Gastroesophageal sphincter (tissue), 4 donors: Measurements from ENCODE around the gene EPHB2. TPM values are rescaled to one million over a fixed set of nuclear protein-coding genes. Genes with fewer than 3 reads are reported as not detected.

Source experiments
- ATAC-seq: fragments of 150-250 bp; one replicate; pipeline ENCODE4 v1.9.1; 2016; ENCODE audit warnings: mild to moderate bottlenecking, moderate library complexity
- H3K27ac ChIP-seq, 4 donors: fragments of 200-600 bp; sonication (generic) in 3 of 4; 1 replicate in 3 of 4; 2 replicates in 1 of 4; pipeline ENCODE4 v1.5.1; 2016 to 2019
- H3K27me3 ChIP-seq: fragments of 200-600 bp; sonication (generic); one replicate; pipeline ENCODE4 v1.5.1; 2019
- H3K36me3 ChIP-seq, 2 donors: fragments of 200-600 bp; sonication (generic); one replicate each; pipeline ENCODE4 v1.5.1; 2019; ENCODE audit warnings: control low read depth in 1 of 2
- H3K4me1 ChIP-seq, 3 donors: fragments of 200-600 bp; sonication (generic); 1 replicate in 2 of 3; 2 replicates in 1 of 3; pipeline ENCODE4 v1.5.1; 2016 to 2019; ENCODE audit warnings: control low read depth in 2 of 3
- H3K4me3 ChIP-seq, 2 donors: fragments of 200-600 bp; sonication (generic); one replicate each; pipeline ENCODE4 v1.5.1; 2019; ENCODE audit warnings: mild to moderate bottlenecking in 1 of 2, moderate library complexity in 1 of 2
- H3K9me3 ChIP-seq, 3 donors: fragments of 200-600 bp; sonication (generic); one replicate each; pipeline ENCODE4 v1.5.1; 2017 to 2019; ENCODE audit warnings: control low read depth in 2 of 3
- EP300 ChIP-seq: sonication (generic); formaldehyde crosslinking; IDR thresholded peaks from one replicate; pipeline ENCODE4 v1.6.1; 2017; ENCODE audit warnings: antibody characterized with exemption, mild to moderate bottlenecking
- POLR2A ChIP-seq, 2 donors: fragments of 450-650 bp; IDR thresholded peaks; one replicate each; pipeline ENCODE4 v1.6.1; 2017; ENCODE audit warnings: antibody characterized with exemption in 2 of 2, mild to moderate bottlenecking in 2 of 2, moderate library complexity in 1 of 2
- POLR2AphosphoS5 ChIP-seq: sonication (generic); formaldehyde crosslinking; IDR thresholded peaks from one replicate; pipeline ENCODE4 v1.6.1; 2017; ENCODE audit warnings: antibody characterized with exemption
- WGBS, 2 donors: methylation state at CpG; one replicate each; pipeline ENCODE4 v1.1.5; 2018; ENCODE audit warnings: low coverage in 1 of 2; 5-methylcytosine and 5-hydroxymethylcytosine counted together
- total RNA-seq, 4 donors: library from RNA; depleted of rRNA; stranded (reverse); fragments of >200 nt; gene quantifications; one replicate each; pipeline ENCODE4 v1.1.0, GENCODE V29; 2016
- TF ChIP-seq, protein P1 (sequence below), 4 experiments: fragments of 200-600 bp in 2 of 4; fragments of 450-650 bp in 2 of 4; sonication (generic) in 1 of 4; IDR thresholded peaks; one replicate each; pipeline ENCODE4 v1.5.1; 2017 to 2019; ENCODE audit warnings: antibody characterized with exemption in 4 of 4, mild to moderate bottlenecking in 2 of 4, moderate library complexity in 2 of 4

The EPHB2 gene
- total RNA-seq, 4 donors from 2014 or later, result 2.0 to 5.9 (median 2.6) TPM

DNA sequence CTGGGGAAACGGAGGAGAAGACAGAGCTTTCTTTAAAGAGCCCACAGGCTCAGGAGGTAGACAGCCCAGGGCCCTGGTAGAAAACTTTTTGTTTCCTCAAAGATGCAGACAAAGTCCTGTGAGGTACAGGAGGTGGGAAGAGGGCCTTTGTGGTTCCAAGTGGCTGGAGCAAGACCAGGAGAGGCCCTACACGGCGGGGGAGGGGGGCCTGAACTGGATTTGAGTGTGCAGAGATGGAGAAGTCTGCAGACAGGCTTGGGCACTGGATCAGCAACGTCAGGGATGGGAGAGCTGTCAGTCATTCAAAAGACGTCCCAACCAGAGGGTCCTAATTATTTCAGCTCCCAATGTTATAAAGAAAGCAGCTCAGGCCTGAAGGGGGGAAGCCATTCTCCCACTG, 126.2 kb downstream of the EPHB2 start:
- TF ChIP-seq EP300, result no peak
- TF ChIP-seq POLR2AphosphoS5, result no peak
- TF ChIP-seq, protein P1, sequence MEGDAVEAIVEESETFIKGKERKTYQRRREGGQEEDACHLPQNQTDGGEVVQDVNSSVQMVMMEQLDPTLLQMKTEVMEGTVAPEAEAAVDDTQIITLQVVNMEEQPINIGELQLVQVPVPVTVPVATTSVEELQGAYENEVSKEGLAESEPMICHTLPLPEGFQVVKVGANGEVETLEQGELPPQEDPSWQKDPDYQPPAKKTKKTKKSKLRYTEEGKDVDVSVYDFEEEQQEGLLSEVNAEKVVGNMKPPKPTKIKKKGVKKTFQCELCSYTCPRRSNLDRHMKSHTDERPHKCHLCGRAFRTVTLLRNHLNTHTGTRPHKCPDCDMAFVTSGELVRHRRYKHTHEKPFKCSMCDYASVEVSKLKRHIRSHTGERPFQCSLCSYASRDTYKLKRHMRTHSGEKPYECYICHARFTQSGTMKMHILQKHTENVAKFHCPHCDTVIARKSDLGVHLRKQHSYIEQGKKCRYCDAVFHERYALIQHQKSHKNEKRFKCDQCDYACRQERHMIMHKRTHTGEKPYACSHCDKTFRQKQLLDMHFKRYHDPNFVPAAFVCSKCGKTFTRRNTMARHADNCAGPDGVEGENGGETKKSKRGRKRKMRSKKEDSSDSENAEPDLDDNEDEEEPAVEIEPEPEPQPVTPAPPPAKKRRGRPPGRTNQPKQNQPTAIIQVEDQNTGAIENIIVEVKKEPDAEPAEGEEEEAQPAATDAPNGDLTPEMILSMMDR (IDR thresholded peaks at IDR 0.05), result no peak
- no peak for TF ChIP-seq POLR2A (IDR thresholded peaks at IDR 0.05)
- no peak for ATAC-seq
- WGBS, 2 donors, result 69 to 86% methylated on average over 2 to 4 of the region's 5 CpGs

DNA sequence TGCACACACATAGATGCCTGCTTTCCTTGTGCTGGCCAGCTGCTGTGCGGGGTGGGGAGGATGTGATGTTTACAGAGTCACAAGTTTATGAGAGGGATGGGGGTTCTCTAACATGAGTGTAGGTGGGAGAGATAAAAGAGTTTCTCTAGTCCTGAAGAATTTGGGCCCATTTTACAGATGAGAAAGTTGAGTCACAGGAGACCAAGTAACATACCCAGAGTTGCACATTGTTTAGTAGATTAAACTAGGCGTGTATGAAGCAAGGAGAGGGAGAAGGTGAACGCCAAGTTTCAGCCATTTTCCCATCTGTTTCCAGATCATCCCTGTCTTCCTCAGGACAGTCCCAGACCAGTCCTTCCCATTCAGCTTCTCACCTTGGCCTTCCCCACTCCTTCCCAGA, 126.7 kb downstream of the EPHB2 start:
- TF ChIP-seq POLR2AphosphoS5 (no peak), EP300 (no peak), POLR2A (IDR thresholded peaks at IDR 0.05) (no peak)
- TF ChIP-seq, protein P1 (IDR thresholded peaks at IDR 0.05), result no peak
- no peak overlapping the region for H3K27ac ChIP-seq
- ATAC-seq, result no peak
- H3K4me1 ChIP-seq, result peaks cover 0 to 5% (median 0%) of the 10 kb centered on the region in 3 donors
- WGBS, 2 donors, result 96 to 100% methylated on average over 2 to 3 of the region's 3 CpGs
- no peaks in the 10 kb centered on the region for H3K36me3 ChIP-seq
- no peaks in the 10 kb centered on the region for H3K9me3 ChIP-seq
- no peak overlapping the region for H3K4me3 ChIP-seq
- H3K27me3 ChIP-seq, result peaks cover 33% of the 10 kb centered on the region

More for the DNA sequence above, 126.2 kb downstream of the EPHB2 start:
- Histone ChIP-seq H3K4me1 (peaks cover 0 to 2% (median 0%) of the 10 kb centered on the region in 3 donors), H3K36me3 (no peaks in the 10 kb centered on the region), H3K27me3 (peaks cover 28% of the 10 kb centered on the region), H3K4me3 (no peak overlapping the region), H3K27ac (no peak overlapping the region), H3K9me3 (no peaks in the 10 kb centered on the region)

DNA sequence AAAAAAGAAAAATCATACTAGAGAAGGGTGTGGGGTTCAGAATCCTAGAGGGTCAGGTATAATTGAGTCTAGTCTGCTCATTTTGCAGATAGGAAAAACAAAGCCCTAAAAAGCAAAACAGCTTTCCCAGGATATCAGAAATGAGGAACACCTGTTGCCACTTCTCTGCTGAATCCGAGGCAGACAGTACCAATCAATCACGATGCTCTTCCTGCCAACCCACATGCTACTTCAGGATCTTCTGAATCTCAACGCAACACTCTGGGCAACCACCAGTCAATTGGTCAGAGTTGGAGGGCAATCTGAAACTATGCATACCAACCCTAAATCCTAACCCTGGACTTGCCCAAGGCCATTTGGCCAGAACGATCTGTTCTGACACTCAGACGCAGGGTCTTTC, 128.3 kb downstream of the EPHB2 start:
- Histone ChIP-seq H3K4me3 (no peak overlapping the region), H3K27ac (no peak overlapping the region), H3K9me3 (no peaks in the 10 kb centered on the region), H3K36me3 (no peaks in the 10 kb centered on the region), H3K27me3 (peaks cover 36% of the 10 kb centered on the region), H3K4me1 (peaks cover 0 to 5% (median 0%) of the 10 kb centered on the region in 3 donors)
- TF ChIP-seq EP300 (no peak), POLR2AphosphoS5 (no peak), POLR2A (IDR thresholded peaks at IDR 0.05) (no peak)
- TF ChIP-seq, protein P1 (IDR thresholded peaks at IDR 0.05), result no peak
- ATAC-seq, result no peak
- WGBS, 2 donors, result 79 to 90% methylated on average over 4 to 5 of the region's 5 CpGs

DNA sequence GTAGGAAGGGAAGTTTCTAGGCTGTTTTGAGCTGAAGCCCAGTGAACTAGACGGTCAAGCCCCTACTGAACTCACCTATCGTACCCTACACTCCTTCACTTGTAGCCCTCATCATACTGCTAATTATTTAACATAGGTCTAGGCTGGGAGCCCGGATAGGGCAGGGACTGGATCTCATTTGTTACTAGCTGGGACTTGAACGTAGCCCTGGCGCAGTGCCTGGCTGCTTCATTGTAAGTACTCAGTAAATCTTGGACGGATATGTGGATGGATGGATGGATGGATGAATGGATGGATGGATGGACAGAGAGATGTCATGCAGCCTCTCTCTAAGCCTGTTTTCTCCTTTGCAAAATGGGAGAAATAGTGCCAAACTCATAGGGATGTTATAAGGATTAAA, 129.2 kb downstream of the EPHB2 start:
- Histone ChIP-seq H3K4me3 (no peak overlapping the region), H3K9me3 (no peaks in the 10 kb centered on the region), H3K27me3 (peaks cover 42% of the 10 kb centered on the region), H3K4me1 (peaks cover 0 to 5% (median 0%) of the 10 kb centered on the region in 3 donors), H3K36me3 (no peaks in the 10 kb centered on the region), H3K27ac (no peak overlapping the region)
- 87 to 90% methylated on average over 6 of the region's 6 CpGs for WGBS, 2 donors
- no peak for ATAC-seq
- TF ChIP-seq POLR2A (IDR thresholded peaks at IDR 0.05) (no peak), POLR2AphosphoS5 (no peak), EP300 (no peak)
- TF ChIP-seq, protein P1 (IDR thresholded peaks at IDR 0.05), result no peak

DNA sequence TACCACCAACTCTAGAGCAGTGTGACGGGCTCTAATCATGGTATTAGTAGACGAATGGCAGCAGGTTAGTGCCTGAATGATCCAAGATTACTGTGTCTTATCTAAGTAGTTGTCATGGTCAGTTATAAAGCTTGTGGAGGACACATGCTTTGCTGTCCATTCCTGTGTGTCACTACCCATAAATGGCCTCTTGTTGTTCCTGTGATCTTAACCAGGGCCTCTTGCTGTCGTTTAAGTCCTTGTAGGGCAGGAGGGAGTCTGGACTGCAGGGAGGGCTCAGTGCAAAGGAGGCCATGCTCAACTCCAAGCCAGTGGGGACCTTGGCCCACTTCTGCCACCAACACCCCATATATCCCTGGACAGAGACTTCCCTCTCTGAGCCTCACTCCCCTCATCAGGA, 130.5 kb downstream of the EPHB2 start:
- H3K4me1 ChIP-seq, result peaks cover 0 to 5% (median 0%) of the 10 kb centered on the region in 3 donors
- no peak for ATAC-seq
- peaks cover 33% of the 10 kb centered on the region for H3K27me3 ChIP-seq
- no peaks in the 10 kb centered on the region for H3K9me3 ChIP-seq
- no peaks in the 10 kb centered on the region for H3K36me3 ChIP-seq
- TF ChIP-seq EP300 (no peak), POLR2AphosphoS5 (no peak), POLR2A (IDR thresholded peaks at IDR 0.05) (no peak)
- no peak overlapping the region for H3K27ac ChIP-seq
- WGBS, 2 donors, result 60 to 83% methylated on average over 1 to 2 of the region's 3 CpGs
- no peak overlapping the region for H3K4me3 ChIP-seq
